Measurements from ENCODE around the gene LZTR1.

DNA sequence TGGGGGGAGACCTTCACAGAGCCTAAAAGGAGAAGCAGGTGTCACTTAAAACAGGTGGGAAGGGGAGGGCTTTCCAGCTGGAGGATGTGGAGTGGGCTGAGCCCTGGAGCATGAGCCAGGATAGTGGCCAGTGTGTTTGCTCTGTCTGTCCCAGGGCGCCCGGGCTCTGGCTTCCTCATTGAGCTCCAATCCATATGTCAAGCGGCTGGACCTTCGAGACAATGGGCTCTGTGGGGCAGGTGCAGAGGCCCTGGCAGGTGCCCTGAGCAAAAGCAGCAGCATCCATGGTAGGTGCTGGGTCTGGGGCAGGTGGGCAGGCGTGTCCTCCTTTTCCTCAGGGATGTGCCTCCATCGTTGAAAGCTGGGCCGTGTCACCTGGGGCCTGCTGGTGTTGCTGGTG lies 65.6 kb downstream of the LZTR1 start:
- TF ChIP-seq EZH2phosphoT487 (IDR thresholded peaks at IDR 0.05; ENCODE audit: insufficient read depth, low read depth) (no peak), EZH2 (IDR thresholded peaks at IDR 0.05; ENCODE audit: insufficient read depth, poor library complexity, severe bottlenecking) (no peak)

All from GM23248 (cell line).